Effector memory CD8-positive, alpha-beta T cell (primary cell): ENCODE measurements around the gene MAFF.
"Not testable (repeated sequence)": the region's sequence is repeated elsewhere in the genome, so short reads cannot be mapped to it uniquely, and the experiment has no call there.

Experiments used
- ATAC-seq: fragments of 150-1000 bp; cut with Tn5 transposase; replicated peaks from 2 replicates; pipeline ENCODE4 v1.10.0; 2021; ENCODE audit warnings: mild to moderate bottlenecking, moderate library complexity
- DNase-seq, 3 experiments: peaks; one replicate each; pipeline ENCODE4 v3.0.0; 2021
- H3K27ac Mint-ChIP-seq, 2 donors: one replicate each; pipeline ENCODE4 v1.8.0; 2022; ENCODE audit warnings: mild to moderate bottlenecking in 2 of 2, mixed read lengths in 2 of 2, moderate library complexity in 2 of 2
- H3K27me3 Mint-ChIP-seq, 2 donors: one replicate each; pipeline ENCODE4 v1.8.0; 2022; ENCODE audit warnings: mixed read lengths in 2 of 2
- H3K36me3 Mint-ChIP-seq: one replicate; pipeline ENCODE4 v1.8.0; 2022; ENCODE audit warnings: mild to moderate bottlenecking, moderate library complexity, mixed read lengths; ENCODE audit not compliant: insufficient read depth
- H3K4me1 Mint-ChIP-seq, 2 donors: one replicate each; pipeline ENCODE4 v1.8.0; 2022; ENCODE audit warnings: low read depth in 2 of 2, mixed read lengths in 2 of 2
- H3K4me3 Mint-ChIP-seq, 2 donors: one replicate each; pipeline ENCODE4 v1.8.0; 2022; ENCODE audit warnings: mild to moderate bottlenecking in 2 of 2, mixed read lengths in 2 of 2, moderate library complexity in 2 of 2
- H3K9me3 Mint-ChIP-seq, 2 donors: one replicate each; pipeline ENCODE4 v1.8.0; 2022; ENCODE audit warnings: mixed read lengths in 2 of 2

The MAFF gene

DNA sequence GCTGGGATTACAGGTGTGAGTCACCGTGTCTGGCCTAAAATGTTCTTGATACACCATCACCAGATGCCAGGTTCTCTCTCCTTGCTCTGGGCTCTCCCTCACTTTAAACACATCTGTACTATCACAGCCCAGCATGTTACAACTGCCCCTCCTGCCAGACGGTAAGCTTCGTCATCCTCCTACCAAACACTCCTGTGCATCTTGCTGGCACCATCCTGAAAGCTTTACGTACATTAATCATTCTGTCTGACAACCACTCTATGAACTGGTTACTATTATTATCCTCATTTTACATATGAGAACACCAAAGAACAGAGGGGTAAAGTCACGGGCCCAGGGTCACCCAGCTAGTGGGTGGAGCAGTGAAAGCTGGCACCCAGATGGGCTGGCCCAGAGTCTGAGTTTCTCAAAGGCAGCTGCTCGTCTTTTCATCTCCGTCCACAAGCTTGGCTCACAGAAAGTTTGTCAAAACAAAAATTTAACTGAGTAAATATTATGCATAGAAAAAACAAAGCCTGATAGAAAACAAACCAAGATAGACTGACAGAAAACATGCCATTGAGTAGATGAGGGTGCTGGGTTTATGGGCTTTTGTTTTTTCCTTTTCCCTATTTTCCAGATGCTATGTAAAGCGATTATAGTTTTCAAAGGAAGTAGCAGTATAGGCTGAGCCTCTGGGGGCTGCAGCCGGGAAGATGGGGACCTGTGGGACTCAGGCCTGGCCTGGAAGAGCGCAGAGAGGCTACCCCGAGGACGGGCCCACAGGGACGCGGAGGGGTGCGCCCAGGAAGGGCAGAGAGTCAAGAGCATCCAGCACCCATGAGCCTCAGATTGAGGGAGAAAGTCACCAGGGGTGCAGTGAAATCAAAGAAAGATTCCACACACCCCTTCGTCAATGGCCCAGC, 29.6 kb upstream of the MAFF start:
- H3K9me3 Mint-ChIP-seq: no peaks in the 10 kb centered on the region

DNA sequence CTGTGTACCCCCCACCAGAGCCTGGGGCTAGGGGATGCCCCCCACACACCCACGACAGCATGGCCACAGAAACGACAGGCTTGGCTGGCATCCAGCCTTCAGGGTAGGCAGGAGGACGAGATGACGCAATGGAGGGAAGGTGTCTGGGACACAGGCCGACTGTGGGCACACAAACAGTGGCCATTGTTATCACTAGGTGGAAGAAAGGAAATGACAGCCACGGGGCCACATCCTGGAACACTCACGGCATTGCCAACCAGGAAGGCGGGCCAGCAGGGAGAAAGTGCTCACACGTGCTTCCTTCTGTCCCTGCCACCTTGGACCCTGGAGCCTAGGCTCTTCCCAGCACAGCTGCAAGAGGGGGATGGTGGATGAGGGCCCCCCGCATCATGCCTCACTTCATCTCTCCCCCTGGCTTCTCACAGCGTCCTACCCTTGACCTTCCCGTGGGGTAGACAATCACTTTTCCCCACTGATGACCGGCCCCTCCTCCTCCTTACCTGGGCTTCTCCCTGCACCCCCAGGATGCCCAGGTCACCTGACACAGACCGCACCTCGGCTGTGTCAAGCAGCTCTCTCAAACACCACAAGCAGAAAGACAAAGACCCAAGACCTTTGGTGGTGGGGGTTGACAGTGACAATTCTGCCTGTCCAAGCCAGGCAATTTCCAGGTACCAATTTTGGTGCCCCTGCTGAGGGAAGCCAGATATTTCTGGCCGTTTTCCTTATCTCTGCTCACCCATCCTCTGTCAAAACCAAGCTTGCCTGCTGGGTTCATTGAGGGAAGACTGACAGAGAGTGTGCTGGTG, 28.8 kb upstream of the MAFF start:
- Mint-ChIP-seq H3K9me3 (no peaks in the 10 kb centered on the region), H3K27me3 (no peaks in the 10 kb centered on the region), H3K4me3 (peak overlapping the region; percentile 7 to 17), H3K36me3 (peaks cover 9% of the 10 kb centered on the region), H3K27ac (peak overlapping the region; percentile 46 to 96), H3K4me1 (peaks cover 30 to 45% of the 10 kb centered on the region in 2 donors)
- ATAC-seq (peak; percentile 87), DNase-seq (peak; percentile 68 to 72 (median 71))

More for the DNA sequence above, 29.6 kb upstream of the MAFF start:
- Mint-ChIP-seq H3K27me3 (no peaks in the 10 kb centered on the region), H3K4me1 (peaks cover 29 to 43% of the 10 kb centered on the region in 2 donors), H3K27ac (peak overlapping the region; percentile 46 to 96), H3K36me3 (peaks cover 6% of the 10 kb centered on the region), H3K4me3 (peak overlapping the region; percentile 7 to 17)
- DNase-seq (no peak), ATAC-seq (no peak)

DNA sequence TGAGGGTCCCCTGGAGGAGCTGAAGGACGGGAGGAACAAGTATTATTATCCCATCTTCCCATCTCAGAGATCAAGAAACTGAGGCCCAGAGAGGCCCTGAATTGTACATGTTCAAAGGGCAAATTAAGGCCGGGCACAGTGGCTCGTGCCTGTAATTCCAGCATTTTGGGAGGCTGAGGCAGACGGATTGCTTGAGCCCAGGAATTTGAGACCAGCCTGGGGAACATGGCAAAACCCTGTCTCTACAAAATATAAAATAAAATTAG, 28.2 kb upstream of the MAFF start:
- peaks cover 30 to 45% of the 10 kb centered on the region in 2 donors for H3K4me1 Mint-ChIP-seq
- H3K9me3 Mint-ChIP-seq: no peaks in the 10 kb centered on the region
- no peaks in the 10 kb centered on the region for H3K27me3 Mint-ChIP-seq
- DNase-seq (no peak), ATAC-seq (no peak)
- H3K27ac Mint-ChIP-seq: peak overlapping the region; percentile 46 to 96
- peaks cover 9% of the 10 kb centered on the region for H3K36me3 Mint-ChIP-seq
- no peak overlapping the region for H3K4me3 Mint-ChIP-seq

DNA sequence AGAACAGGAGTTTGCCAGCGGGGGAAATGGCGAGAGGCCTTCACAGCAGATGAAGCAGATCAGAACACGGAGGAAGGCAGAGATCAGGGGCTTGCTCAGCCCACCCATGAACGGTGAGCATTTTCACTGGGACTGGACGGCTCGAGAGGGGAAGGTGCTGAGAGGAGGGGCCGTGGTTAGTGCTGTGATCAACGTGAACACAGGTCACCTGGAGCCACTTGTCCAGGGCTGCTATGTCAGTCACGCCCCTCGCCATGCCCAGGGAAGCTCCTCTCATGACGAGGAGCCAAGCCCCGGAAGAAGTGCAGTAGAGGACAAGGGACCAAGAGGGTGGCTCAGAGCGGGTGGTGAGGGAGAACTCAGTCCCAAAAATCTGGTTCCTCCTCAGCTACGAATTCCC, 27.2 kb upstream of the MAFF start:
- peak overlapping the region; percentile 46 to 96 for H3K27ac Mint-ChIP-seq
- no peaks in the 10 kb centered on the region for H3K9me3 Mint-ChIP-seq
- no peak for ATAC-seq
- H3K36me3 Mint-ChIP-seq: peaks cover 9% of the 10 kb centered on the region
- DNase-seq: no peak
- H3K4me1 Mint-ChIP-seq: peaks cover 34 to 52% of the 10 kb centered on the region in 2 donors
- no peaks in the 10 kb centered on the region for H3K27me3 Mint-ChIP-seq
- no peak overlapping the region for H3K4me3 Mint-ChIP-seq

DNA sequence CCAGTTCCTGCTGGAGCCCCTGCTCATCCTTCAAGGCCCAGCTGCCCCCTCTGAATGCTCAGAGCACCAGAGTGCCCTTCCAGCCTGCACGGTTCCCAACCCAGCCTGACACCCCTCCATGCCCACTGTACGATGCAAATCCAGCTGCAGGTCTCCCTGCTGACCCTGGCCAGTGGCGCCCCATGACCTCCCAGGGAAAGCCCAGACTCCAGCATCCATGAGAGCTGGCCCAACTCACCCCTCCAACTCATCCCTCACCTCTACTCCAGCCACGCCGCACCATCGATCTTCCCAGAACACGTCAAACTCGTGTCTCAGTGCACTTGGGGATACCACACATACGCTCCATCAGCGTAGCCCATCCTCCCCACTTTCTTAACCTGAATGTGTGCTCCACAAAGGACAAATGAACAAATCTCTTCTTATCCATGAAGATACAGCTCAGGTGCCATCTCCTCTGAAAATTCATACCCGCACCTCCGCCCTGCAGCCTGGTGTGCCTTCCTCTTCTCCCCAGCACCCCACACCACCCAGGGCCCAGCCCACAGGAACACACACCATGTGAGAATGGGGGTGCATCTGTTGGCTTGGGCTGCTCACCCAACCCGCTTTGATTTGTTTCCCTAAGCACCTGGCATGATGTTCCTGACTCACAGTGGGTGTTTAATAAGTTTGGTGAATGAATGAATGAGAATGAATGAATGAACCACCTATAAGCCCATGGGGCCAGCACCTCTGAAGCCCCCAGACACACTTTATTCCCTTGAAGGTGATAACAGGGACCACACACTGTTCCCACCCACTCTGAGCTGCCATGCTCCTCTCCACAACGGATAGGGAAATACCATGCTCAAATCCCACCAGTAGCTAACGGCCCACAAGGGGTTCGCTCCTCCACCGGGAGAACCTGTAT, 26.3 kb upstream of the MAFF start:
- H3K36me3 Mint-ChIP-seq: peaks cover 15% of the 10 kb centered on the region
- no peak overlapping the region for H3K4me3 Mint-ChIP-seq
- no peaks in the 10 kb centered on the region for H3K27me3 Mint-ChIP-seq
- no peaks in the 10 kb centered on the region for H3K9me3 Mint-ChIP-seq
- H3K27ac Mint-ChIP-seq: peak overlapping the region; percentile 80 to 96
- peaks cover 41 to 60% of the 10 kb centered on the region in 2 donors for H3K4me1 Mint-ChIP-seq
- ATAC-seq (no peak), DNase-seq (no peak)

DNA sequence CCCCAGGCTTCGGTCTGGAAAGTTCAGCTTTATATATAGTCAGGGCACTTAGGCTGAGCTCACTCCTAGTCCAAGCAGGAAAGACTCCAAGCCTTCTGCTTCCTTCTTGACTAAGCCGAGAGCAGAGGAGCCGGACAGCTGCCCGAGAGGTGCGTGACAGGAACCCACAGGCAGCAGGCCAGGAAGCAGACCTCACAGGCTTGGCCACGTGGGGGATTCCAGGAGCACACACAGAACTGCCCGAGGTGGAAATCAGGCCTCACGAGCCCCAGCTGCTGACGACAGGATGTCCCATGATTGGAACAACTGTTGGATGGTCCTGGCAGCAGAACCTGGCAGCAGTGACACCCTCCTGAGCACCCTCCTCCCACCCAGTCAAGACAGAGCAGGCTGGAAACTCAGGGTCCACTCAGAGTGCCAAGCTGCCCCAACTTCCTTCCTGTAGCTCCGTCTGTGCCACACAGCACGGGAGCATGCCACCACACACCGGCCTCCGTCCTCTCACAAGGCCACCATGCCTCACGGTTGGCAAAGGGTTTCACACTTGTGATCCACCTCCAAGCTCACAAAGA, 25.5 kb upstream of the MAFF start:
- Mint-ChIP-seq H3K36me3 (peaks cover 18% of the 10 kb centered on the region), H3K27me3 (no peaks in the 10 kb centered on the region), H3K27ac (peak overlapping the region; percentile 80 to 96), H3K9me3 (no peaks in the 10 kb centered on the region), H3K4me1 (peaks cover 49 to 65% of the 10 kb centered on the region in 2 donors), H3K4me3 (peak overlapping the region; percentile 31 to 37)
- ATAC-seq: no peak
- peak in 1 of 3 experiments; percentile 33 for DNase-seq

DNA sequence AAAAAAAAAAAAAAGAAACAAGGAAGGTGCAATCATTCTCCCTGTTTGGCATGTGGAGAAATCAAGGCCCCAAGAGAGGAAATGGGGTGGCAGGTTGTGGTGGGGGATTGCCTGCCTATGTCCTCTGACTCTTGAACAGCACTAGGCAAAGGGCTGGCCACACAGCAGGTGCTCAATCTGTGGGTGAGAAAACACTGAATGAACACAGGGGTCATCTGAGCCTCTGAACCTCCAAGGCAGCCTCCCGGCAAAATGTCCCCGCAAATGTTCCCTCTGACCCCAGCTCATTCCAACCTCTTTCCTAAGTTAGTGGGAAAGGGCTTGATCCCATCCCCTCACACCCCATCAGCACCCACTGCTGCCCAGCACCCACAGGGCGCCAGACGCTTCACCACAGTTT, 24.8 kb upstream of the MAFF start:
- Mint-ChIP-seq H3K27ac (peak overlapping the region; percentile 80 to 96), H3K9me3 (no peaks in the 10 kb centered on the region), H3K27me3 (no peaks in the 10 kb centered on the region), H3K4me1 (peaks cover 52 to 70% of the 10 kb centered on the region in 2 donors), H3K36me3 (peaks cover 22% of the 10 kb centered on the region), H3K4me3 (peak overlapping the region; percentile 31 to 37)
- ATAC-seq: no peak
- DNase-seq: peak in 2 of 3 experiments; percentile 13 to 23

DNA sequence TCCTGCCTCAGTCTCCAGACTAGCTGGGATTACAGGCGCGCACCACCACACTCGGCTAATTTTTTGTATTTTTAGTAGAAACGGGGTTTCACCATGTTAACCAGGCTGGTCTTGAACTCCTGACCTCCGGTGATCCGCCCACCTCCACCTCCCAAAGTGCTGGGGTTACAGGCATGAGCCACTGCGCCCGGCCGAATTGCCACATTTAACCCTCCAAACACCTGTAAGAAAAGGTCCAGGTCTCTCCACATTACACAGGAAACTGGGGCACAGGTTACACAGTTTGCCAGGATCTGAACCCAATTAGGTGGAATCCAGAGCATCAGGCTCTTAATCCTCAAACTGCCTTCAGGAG, 24.2 kb upstream of the MAFF start:
- peaks cover 48 to 66% of the 10 kb centered on the region in 2 donors for H3K4me1 Mint-ChIP-seq
- not testable (repeated sequence) for DNase-seq, H3K27me3 Mint-ChIP-seq, H3K9me3 Mint-ChIP-seq, ATAC-seq
- peak overlapping the region; percentile 80 to 96 for H3K27ac Mint-ChIP-seq
- H3K4me3 Mint-ChIP-seq: peak overlapping the region; percentile 31 to 37
- H3K36me3 Mint-ChIP-seq: peaks cover 22% of the 10 kb centered on the region

DNA sequence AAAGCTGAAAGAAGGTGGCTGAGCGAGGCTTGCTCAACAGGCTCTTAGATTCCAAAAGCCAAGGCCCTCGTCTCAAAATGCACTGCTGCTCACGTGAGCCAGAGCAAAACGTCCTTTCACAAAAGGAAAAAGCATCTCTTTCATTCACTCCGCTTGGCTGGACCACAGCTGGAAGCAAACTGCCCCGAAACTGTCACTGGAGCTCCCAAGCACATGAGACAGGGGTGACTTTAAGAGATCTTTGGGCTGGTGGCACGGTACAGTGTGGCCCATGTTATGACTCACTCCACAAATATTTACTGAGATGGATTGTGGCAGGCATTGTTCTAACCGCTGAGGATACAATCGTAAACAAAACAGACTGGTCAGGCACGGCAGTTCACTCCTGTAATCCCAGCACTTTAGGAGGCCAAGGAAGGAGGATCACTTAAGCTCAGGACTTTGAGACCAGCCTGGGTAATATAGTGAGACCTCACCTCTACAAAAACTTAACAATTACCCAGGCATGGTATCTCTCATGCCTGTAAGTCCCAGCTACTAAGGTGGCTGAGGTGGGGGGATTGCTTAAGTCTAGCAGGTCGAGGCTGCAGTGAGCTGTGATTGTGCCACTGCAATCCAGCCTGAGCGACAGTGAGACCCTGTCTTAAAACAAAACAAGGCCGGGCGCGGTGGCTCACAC, 23.7 kb upstream of the MAFF start:
- H3K27ac Mint-ChIP-seq: peak overlapping the region in 1 of 2 donors; percentile 96
- H3K9me3 Mint-ChIP-seq: no peaks in the 10 kb centered on the region
- DNase-seq (no peak), ATAC-seq (no peak)
- peaks cover 42 to 61% of the 10 kb centered on the region in 2 donors for H3K4me1 Mint-ChIP-seq
- peaks cover 22% of the 10 kb centered on the region for H3K36me3 Mint-ChIP-seq
- H3K27me3 Mint-ChIP-seq: no peaks in the 10 kb centered on the region
- peak overlapping the region in 1 of 2 donors; percentile 37 for H3K4me3 Mint-ChIP-seq

DNA sequence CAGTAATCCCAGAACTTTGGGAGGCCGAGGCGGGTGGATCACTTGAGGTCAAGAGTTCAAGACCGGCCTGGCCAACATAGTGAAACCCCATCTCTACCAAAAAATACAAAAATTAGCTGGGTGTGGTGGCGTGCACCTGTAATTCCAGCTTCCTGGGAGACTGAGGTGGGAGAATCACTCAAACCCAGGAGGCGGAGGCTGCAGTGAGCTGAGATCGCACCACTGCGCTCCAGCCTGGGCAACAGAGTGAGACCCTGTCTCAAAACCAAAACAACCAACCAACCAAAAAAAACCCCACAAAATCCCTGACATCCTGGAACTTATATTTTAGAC, 23.2 kb upstream of the MAFF start:
- not testable (repeated sequence) for DNase-seq, H3K27me3 Mint-ChIP-seq, H3K4me3 Mint-ChIP-seq, H3K9me3 Mint-ChIP-seq, ATAC-seq
- Mint-ChIP-seq H3K36me3 (peaks cover 22% of the 10 kb centered on the region), H3K4me1 (peaks cover 37 to 56% of the 10 kb centered on the region in 2 donors), H3K27ac (peak overlapping the region in 1 of 2 donors; percentile 96)

DNA sequence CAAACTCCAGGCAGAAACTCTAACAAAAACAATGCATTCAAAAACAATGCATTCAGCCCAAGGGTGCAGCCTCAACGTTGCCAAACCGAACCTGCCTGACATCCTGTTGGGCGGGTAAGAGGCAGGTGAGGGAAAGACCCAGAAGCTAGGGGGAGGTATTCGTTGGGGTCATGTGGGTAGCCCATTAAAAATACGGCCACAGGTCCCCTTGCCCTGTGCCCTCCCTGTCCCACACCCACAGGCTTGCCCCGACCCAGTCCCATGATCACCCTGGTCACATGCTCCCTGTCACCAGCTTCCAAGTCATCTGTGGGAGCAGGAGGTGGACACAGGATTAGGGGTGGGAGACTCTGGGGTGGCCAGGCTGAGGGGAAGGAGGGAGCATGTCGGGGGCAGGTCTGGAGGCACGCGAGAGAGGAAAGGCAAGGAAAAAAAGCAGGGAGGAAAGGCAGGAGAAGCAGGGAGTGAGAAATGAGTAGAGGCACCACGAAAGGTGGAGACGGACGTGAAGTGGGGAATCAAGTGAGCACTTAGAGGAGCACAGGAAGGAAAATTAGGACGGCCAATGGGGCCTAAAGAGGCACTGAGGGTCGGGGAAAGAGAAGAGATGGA, 20.8 kb upstream of the MAFF start:
- DNase-seq: peak; percentile 41 to 53 (median 50)
- Mint-ChIP-seq H3K9me3 (no peaks in the 10 kb centered on the region), H3K27me3 (no peaks in the 10 kb centered on the region), H3K4me1 (peaks cover 30 to 46% of the 10 kb centered on the region in 2 donors), H3K4me3 (peak overlapping the region; percentile 88 to 97), H3K36me3 (peaks cover 18% of the 10 kb centered on the region), H3K27ac (peak overlapping the region; percentile 94 to 96)
- peak; percentile 57 for ATAC-seq
